Body of pancreas (tissue), 4 donors: Measurements from ENCODE around the gene POFUT2. TPM values are rescaled to one million over a fixed set of nuclear protein-coding genes. Genes with fewer than 3 reads are reported as not detected.

Source experiments
- ATAC-seq: fragments of 150-250 bp; one replicate; pipeline ENCODE4 v1.9.1; 2016
- DNase-seq, 4 donors: peaks; one replicate each; pipeline ENCODE4 v3.0.0-alpha.2; 2019
- H3K27ac ChIP-seq, 4 donors: fragments of 200-600 bp; sonication (generic); 1 replicate in 3 of 4; 2 replicates in 1 of 4; pipeline versions ENCODE4 v1.5.1 to v1.6.1; 2016 to 2019; ENCODE audit warnings: mild to moderate bottlenecking in 1 of 4, mixed read lengths in 1 of 4, moderate library complexity in 1 of 4
- H3K27me3 ChIP-seq, 2 donors: fragments of 200-600 bp; sonication (generic); one replicate each; pipeline ENCODE4 v1.6.0; 2016; ENCODE audit warnings: mild to moderate bottlenecking in 1 of 2
- H3K36me3 ChIP-seq, 2 donors: fragments of 200-600 bp; sonication (generic); replicated peaks in 1 of 2; 2 replicates each; pipeline ENCODE4 v1.5.1; 2016; ENCODE audit warnings: low read depth in 2 of 2; ENCODE audit not compliant: insufficient read depth in 1 of 2
- H3K4me1 ChIP-seq: fragments of 200-600 bp; sonication (generic); one replicate; pipeline ENCODE4 v1.6.0; 2016
- H3K4me3 ChIP-seq, 2 donors: fragments of 200-600 bp; sonication (generic); 1 replicate in 1 of 2; 2 replicates in 1 of 2; pipeline ENCODE4 v1.5.1; 2016 to 2019
- H3K9me3 ChIP-seq, 3 donors: fragments of 200-600 bp; sonication (generic); 1 replicate in 2 of 3; 2 replicates in 1 of 3; pipeline ENCODE4 v1.5.1; 2016
- CTCF ChIP-seq, 7 experiments: fragments of 450-650 bp in 4 of 7; fragments of 200-600 bp in 3 of 7; sonication (generic) in 3 of 7; IDR thresholded peaks; one replicate each; pipeline ENCODE4 v1.5.1; 2016 to 2019; ENCODE audit warnings: antibody characterized with exemption in 7 of 7
- POLR2A ChIP-seq, 3 donors: fragments of 450-650 bp; IDR thresholded peaks; one replicate each; pipeline ENCODE4 v1.6.1; 2016; ENCODE audit warnings: antibody characterized with exemption in 3 of 3, mild to moderate bottlenecking in 2 of 3
- WGBS, 2 donors: methylation state at CpG; one replicate each; pipeline ENCODE4 v1.1.5; 2017; 5-methylcytosine and 5-hydroxymethylcytosine counted together
- intact Hi-C: fragments of 100-400 bp; cut with DNase I; formaldehyde crosslinking; loops from one replicate; pipeline ENCODE4 v1.15.1; 2023
- total RNA-seq, 2 donors: library from RNA; depleted of rRNA; stranded (reverse); fragments of >200 nt; gene quantifications; one replicate each; pipeline ENCODE4 v1.1.0, GENCODE V29; 2016

The POFUT2 gene
- total RNA-seq, 2 donors from 2014 or later: 16.3 to 46.1 TPM

- WGBS, 2 donors: 87 to 88% methylated on average over 10 of the region's 10 CpGs
Observed at GRCh38 chr21:45261093-45261492, 26.6 kb downstream of the POFUT2 start.

GRCh38 chr21:45260191-45260825 is 27.4 kb downstream of the POFUT2 start:
- Histone ChIP-seq H3K27me3 (no peaks in the 10 kb centered on the region), H3K36me3 (peaks cover 0 to 9% of the 10 kb centered on the region in 2 donors), H3K4me1 (no peaks in the 10 kb centered on the region), H3K27ac (no peak overlapping the region), H3K4me3 (no peak overlapping the region), H3K9me3 (no peaks in the 10 kb centered on the region)
- ATAC-seq (no peak), DNase-seq (no peak)
- intact Hi-C loops: no loop called here
- 73 to 76% methylated on average over 5 of the region's 5 CpGs for WGBS, 2 donors
- TF ChIP-seq POLR2A (IDR thresholded peaks at IDR 0.05) (no peak), CTCF (IDR thresholded peaks at IDR 0.05) (no peak)

More at GRCh38 chr21:45261093-45261492, 26.6 kb downstream of the POFUT2 start:
- H3K36me3 ChIP-seq: peaks cover 4 to 16% of the 10 kb centered on the region in 2 donors
- H3K9me3 ChIP-seq: no peaks in the 10 kb centered on the region
- intact Hi-C loops: no loop called here
- no peaks in the 10 kb centered on the region for H3K27me3 ChIP-seq
- ATAC-seq (no peak), DNase-seq (no peak)
- no peaks in the 10 kb centered on the region for H3K4me1 ChIP-seq
- no peak overlapping the region for H3K4me3 ChIP-seq
- TF ChIP-seq CTCF (IDR thresholded peaks at IDR 0.05) (no peak), POLR2A (IDR thresholded peaks at IDR 0.05) (no peak)
- H3K27ac ChIP-seq: no peak overlapping the region

GRCh38 chr21:45259206-45259840 is 28.4 kb downstream of the POFUT2 start:
- Histone ChIP-seq H3K9me3 (no peaks in the 10 kb centered on the region), H3K36me3 (peaks cover 0 to 3% of the 10 kb centered on the region in 2 donors), H3K27ac (no peak overlapping the region), H3K27me3 (peaks cover 0 to 6% of the 10 kb centered on the region in 2 donors), H3K4me3 (no peak overlapping the region), H3K4me1 (no peaks in the 10 kb centered on the region)
- TF ChIP-seq CTCF (IDR thresholded peaks at IDR 0.05): no peak
- no peak for TF ChIP-seq POLR2A (IDR thresholded peaks at IDR 0.05)
- WGBS, 2 donors: 61 to 67% methylated on average over 17 of the region's 17 CpGs
- DNase-seq: no peak
- ATAC-seq: no peak
- intact Hi-C loops: no loop called here

GRCh38 chr21:45258466-45258865 is 29.2 kb downstream of the POFUT2 start:
- TF ChIP-seq CTCF (IDR thresholded peaks at IDR 0.05): no peak
- no peak for TF ChIP-seq POLR2A (IDR thresholded peaks at IDR 0.05)
- H3K27me3 ChIP-seq: peaks cover 0 to 12% of the 10 kb centered on the region in 2 donors
- intact Hi-C loops: no loop called here
- H3K27ac ChIP-seq: no peak overlapping the region
- H3K9me3 ChIP-seq: no peaks in the 10 kb centered on the region
- WGBS, 2 donors: 13 to 16% methylated on average over 12 to 19 of the region's 19 CpGs
- H3K36me3 ChIP-seq: peaks cover 0 to under 1% of the 10 kb centered on the region in 2 donors
- DNase-seq: no peak
- no peak overlapping the region for H3K4me3 ChIP-seq
- ATAC-seq: no peak
- no peaks in the 10 kb centered on the region for H3K4me1 ChIP-seq
